PC-3 (cell line): ENCODE data around the gene C5orf63.

Experiments used
- EZH2 ChIP-seq: fragments of 300-600 bp; sonication (generic); IDR thresholded peaks from one replicate; pipeline ENCODE4 v1.6.1; 2017; ENCODE audit warnings: antibody characterized with exemption, mild to moderate bottlenecking, low read length; ENCODE audit not compliant: unreplicated experiment
- TF ChIP-seq, protein P1 (sequence below): fragments of 300-600 bp; sonication (generic); conservative IDR thresholded peaks from 2 replicates; pipeline ENCODE4 v1.5.1; 2017; ENCODE audit warnings: antibody characterized with exemption, low read depth, mild to moderate bottlenecking, low read length

DNA sequence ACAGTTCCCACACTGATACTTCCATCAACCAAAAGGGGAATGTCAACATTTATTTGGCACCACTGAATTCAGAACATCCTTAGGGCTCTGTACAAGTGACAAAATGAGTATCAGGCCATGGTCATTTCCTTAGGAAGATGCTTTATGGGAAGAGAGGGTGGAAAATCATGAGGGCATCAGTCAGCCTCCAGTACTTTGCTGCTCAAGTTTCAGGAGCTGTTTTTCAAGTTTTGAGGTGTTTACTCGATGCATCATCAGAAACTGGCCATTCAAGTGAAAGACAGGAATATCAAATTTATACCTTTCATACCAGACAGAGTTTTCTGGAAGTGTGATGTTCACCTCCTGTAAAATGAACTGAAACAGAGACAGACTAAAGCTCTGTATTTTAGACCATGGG lies 21.7 kb downstream of the C5orf63 start:
- TF ChIP-seq, protein P1, sequence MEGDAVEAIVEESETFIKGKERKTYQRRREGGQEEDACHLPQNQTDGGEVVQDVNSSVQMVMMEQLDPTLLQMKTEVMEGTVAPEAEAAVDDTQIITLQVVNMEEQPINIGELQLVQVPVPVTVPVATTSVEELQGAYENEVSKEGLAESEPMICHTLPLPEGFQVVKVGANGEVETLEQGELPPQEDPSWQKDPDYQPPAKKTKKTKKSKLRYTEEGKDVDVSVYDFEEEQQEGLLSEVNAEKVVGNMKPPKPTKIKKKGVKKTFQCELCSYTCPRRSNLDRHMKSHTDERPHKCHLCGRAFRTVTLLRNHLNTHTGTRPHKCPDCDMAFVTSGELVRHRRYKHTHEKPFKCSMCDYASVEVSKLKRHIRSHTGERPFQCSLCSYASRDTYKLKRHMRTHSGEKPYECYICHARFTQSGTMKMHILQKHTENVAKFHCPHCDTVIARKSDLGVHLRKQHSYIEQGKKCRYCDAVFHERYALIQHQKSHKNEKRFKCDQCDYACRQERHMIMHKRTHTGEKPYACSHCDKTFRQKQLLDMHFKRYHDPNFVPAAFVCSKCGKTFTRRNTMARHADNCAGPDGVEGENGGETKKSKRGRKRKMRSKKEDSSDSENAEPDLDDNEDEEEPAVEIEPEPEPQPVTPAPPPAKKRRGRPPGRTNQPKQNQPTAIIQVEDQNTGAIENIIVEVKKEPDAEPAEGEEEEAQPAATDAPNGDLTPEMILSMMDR = no peak
- no peak for TF ChIP-seq EZH2
